Neuron (in vitro differentiated cells): ENCODE measurements around the gene NADK.
A peak's percentile ranks its signal among the peaks of the same experiment; 100 is the strongest.
"Not testable (repeated sequence)": the region's sequence is repeated elsewhere in the genome, so short reads cannot be mapped to it uniquely, and the experiment has no call there.

Experiments used
- H2AFZ ChIP-seq: one replicate; pipeline ENCODE4 v1.6.1; 2013; ENCODE audit warnings: low read depth, mild to moderate bottlenecking, inconsistent platforms, low read length, moderate library complexity
- H3K27me3 ChIP-seq: one replicate; pipeline ENCODE4 v1.6.1; 2013; ENCODE audit warnings: low read length; ENCODE audit not compliant: insufficient read depth
- H3K36me3 ChIP-seq: one replicate; pipeline ENCODE4 v1.6.1; 2013; ENCODE audit warnings: low read length; ENCODE audit not compliant: insufficient read depth
- H3K4me1 ChIP-seq: one replicate; pipeline ENCODE4 v1.6.1; 2013; ENCODE audit warnings: low read length; ENCODE audit not compliant: insufficient read depth
- H3K4me3 ChIP-seq: 2 replicates; pipeline ENCODE4 v1.5.1; 2013; ENCODE audit warnings: mild to moderate bottlenecking, low read length, moderate library complexity
- H3K9me3 ChIP-seq: one replicate; pipeline ENCODE4 v1.6.1; 2013; ENCODE audit warnings: low read length

Gene NADK

GRCh38 chr1:1756661-1757421 is 21.4 kb downstream of the NADK start:
- Histone ChIP-seq H3K9me3 (no peaks in the 10 kb centered on the region), H3K4me1 (peaks cover 3% of the 10 kb centered on the region), H3K4me3 (no peak overlapping the region), H3K36me3 (peaks cover 74% of the 10 kb centered on the region), H2AFZ (no peak overlapping the region), H3K27me3 (no peaks in the 10 kb centered on the region)

- no peaks in the 10 kb centered on the region for H3K9me3 ChIP-seq
- H3K4me3 ChIP-seq, result no peak overlapping the region
- H3K36me3 ChIP-seq, result peaks cover 64% of the 10 kb centered on the region
- H2AFZ ChIP-seq, result no peak overlapping the region
- no peaks in the 10 kb centered on the region for H3K27me3 ChIP-seq
- peaks cover 3% of the 10 kb centered on the region for H3K4me1 ChIP-seq
These were observed 22.4 kb downstream of the NADK start for GRCh38 chr1:1755852-1756251.

GRCh38 chr1:1755426-1755825 is 22.8 kb downstream of the NADK start:
- Histone ChIP-seq H3K4me3 (no peak overlapping the region), H2AFZ (no peak overlapping the region), H3K4me1 (peaks cover 3% of the 10 kb centered on the region), H3K27me3 (no peaks in the 10 kb centered on the region), H3K9me3 (no peaks in the 10 kb centered on the region), H3K36me3 (peaks cover 60% of the 10 kb centered on the region)

- no peaks in the 10 kb centered on the region for H3K9me3 ChIP-seq
- H3K36me3 ChIP-seq, result peaks cover 48% of the 10 kb centered on the region
- no peaks in the 10 kb centered on the region for H3K27me3 ChIP-seq
These were observed 24.0 kb downstream of the NADK start for GRCh38 chr1:1754051-1754815.

GRCh38 chr1:1753607-1754005 is 24.7 kb downstream of the NADK start:
- no peaks in the 10 kb centered on the region for H3K9me3 ChIP-seq
- no peak overlapping the region for H3K4me3 ChIP-seq
- peaks cover 3% of the 10 kb centered on the region for H3K4me1 ChIP-seq
- H2AFZ ChIP-seq, result no peak overlapping the region
- H3K36me3 ChIP-seq, result peaks cover 45% of the 10 kb centered on the region
- H3K27me3 ChIP-seq, result no peaks in the 10 kb centered on the region

More at GRCh38 chr1:1754051-1754815, 24.0 kb downstream of the NADK start:
- Histone ChIP-seq H3K4me3 (no peak overlapping the region), H3K4me1 (peaks cover 3% of the 10 kb centered on the region), H2AFZ (no peak overlapping the region)

GRCh38 chr1:1752636-1753606 is 25.3 kb downstream of the NADK start:
- Histone ChIP-seq H3K36me3 (peaks cover 41% of the 10 kb centered on the region), H3K4me3 (no peak overlapping the region), H3K27me3 (no peaks in the 10 kb centered on the region), H2AFZ (no peak overlapping the region), H3K4me1 (peaks cover 3% of the 10 kb centered on the region), H3K9me3 (no peaks in the 10 kb centered on the region)

- Histone ChIP-seq H2AFZ (no peak overlapping the region), H3K9me3 (no peaks in the 10 kb centered on the region), H3K36me3 (peaks cover 36% of the 10 kb centered on the region), H3K4me1 (peaks cover 3% of the 10 kb centered on the region), H3K4me3 (no peak overlapping the region), H3K27me3 (no peaks in the 10 kb centered on the region)
These were observed 26.1 kb downstream of the NADK start for GRCh38 chr1:1752190-1752589.

- H3K4me1 ChIP-seq, H3K9me3 ChIP-seq, H3K27me3 ChIP-seq, H3K4me3 ChIP-seq, H2AFZ ChIP-seq: not testable (repeated sequence)
- H3K36me3 ChIP-seq, result peaks cover 16% of the 10 kb centered on the region
These were observed 28.3 kb downstream of the NADK start for GRCh38 chr1:1749941-1750340.

- Histone ChIP-seq H3K4me3 (no peak overlapping the region), H2AFZ (no peak overlapping the region), H3K36me3 (peaks cover 7% of the 10 kb centered on the region), H3K27me3 (no peaks in the 10 kb centered on the region), H3K9me3 (no peaks in the 10 kb centered on the region), H3K4me1 (peaks cover 3% of the 10 kb centered on the region)
These were observed 29.5 kb downstream of the NADK start for GRCh38 chr1:1748686-1749321.

GRCh38 chr1:1746566-1746909 is 31.7 kb downstream of the NADK start:
- H2AFZ ChIP-seq, H3K36me3 ChIP-seq, H3K4me1 ChIP-seq, H3K27me3 ChIP-seq, H3K4me3 ChIP-seq, H3K9me3 ChIP-seq: not testable (repeated sequence)

GRCh38 chr1:1745651-1746565 is 32.4 kb downstream of the NADK start:
- H3K27me3 ChIP-seq, H3K9me3 ChIP-seq, H3K36me3 ChIP-seq, H2AFZ ChIP-seq, H3K4me1 ChIP-seq: not testable (repeated sequence)
- peak overlapping the region; percentile 46 for H3K4me3 ChIP-seq

GRCh38 chr1:1742529-1742928 is 35.7 kb downstream of the NADK start:
- H3K4me1 ChIP-seq, result not testable (repeated sequence)

More at GRCh38 chr1:1742529-1742928, 35.7 kb downstream of the NADK start:
- H3K36me3 ChIP-seq, H3K4me3 ChIP-seq, H2AFZ ChIP-seq, H3K27me3 ChIP-seq, H3K9me3 ChIP-seq: not testable (repeated sequence)
